HG03460 (cell line): Measurements from ENCODE around the gene KIF3B.
"Not testable (repeated sequence)": the region's sequence is repeated elsewhere in the genome, so short reads cannot be mapped to it uniquely, and the experiment has no call there.

Source experiments
- ATAC-seq: cut with Tn5 transposase; IDR thresholded peaks from one replicate; pipeline ENCODE4 v1.9.1; 2021; ENCODE audit not compliant: unreplicated experiment

Gene KIF3B

DNA sequence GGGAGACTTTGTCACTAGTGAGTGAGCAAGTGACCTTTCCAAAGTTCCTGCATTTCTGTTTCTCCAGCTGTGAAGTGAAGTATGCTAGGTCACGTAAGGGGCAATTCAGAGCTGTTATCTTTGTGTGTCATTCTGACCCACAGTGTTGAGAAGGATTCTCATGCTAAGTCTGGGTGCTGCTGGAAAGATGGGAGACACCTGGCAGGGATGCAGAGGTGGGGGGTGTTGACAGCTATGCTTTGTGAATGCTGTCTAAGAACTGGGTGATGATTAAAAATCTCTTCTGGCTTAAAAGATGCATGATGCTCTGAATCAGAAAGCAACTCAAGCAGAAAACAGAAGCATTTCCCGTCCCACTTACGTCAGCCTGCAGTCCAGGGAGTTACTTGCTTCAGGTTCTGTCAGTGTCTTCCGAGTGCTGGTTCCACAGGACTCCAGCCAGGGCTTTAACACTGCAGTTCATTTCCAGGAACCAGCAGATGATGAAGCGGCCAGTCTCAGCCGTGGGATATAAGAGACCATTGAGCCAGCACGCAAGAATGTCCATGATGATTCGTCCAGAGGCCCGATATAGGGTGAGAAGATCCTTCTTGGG is 49.7 kb downstream of the KIF3B start:
- no peak for ATAC-seq

DNA sequence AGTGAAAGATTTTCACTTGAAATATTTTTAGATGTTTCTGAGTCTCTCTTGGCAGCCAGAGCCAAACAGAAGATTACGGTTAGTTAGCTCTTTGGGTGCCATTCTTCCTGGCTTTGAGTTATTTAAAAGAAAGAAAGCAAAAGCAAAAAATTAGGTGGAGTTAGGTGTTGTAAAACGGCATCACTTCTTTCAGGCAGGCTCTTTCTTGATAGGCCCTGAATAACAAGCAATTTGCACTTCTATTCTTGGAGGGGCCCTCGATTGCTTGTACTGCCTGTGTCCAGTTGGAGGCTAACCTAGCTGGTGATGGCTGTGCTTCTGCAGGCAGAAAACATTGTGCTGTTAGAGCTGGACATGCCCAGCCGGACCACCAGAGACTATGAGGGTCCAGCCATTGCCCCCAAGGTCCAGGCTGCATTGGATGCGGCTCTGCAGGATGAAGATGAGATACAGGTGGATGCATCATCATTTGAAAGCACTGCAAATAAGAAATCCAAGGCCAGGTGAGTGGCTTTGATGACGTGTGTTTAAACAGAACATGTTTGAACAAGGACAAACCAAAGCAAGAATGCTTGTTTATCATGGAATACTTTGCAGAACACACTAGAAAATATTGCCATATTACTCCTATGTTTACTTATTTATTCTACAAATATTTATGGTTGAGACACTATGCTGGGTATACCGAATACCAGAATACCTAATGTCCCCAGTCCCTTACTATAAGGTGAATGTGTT is 52.5 kb downstream of the KIF3B start:
- ATAC-seq, result no peak

DNA sequence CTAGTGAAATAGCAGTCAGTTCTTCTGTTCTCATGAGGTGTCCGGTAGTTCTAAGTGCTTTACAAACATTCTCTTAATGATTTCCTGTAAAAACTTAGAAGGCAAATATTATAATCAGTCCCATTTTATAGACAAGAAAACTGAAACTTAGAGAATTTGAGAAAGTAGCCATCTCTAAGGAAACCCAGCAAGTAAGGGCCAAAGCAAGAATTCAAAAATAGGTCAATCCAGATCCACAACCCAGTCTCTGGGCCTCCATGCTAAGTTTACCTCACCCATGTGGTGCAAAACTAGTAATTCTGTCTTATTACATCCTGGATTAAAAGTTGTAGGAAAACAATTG is 53.1 kb downstream of the KIF3B start:
- no peak for ATAC-seq

DNA sequence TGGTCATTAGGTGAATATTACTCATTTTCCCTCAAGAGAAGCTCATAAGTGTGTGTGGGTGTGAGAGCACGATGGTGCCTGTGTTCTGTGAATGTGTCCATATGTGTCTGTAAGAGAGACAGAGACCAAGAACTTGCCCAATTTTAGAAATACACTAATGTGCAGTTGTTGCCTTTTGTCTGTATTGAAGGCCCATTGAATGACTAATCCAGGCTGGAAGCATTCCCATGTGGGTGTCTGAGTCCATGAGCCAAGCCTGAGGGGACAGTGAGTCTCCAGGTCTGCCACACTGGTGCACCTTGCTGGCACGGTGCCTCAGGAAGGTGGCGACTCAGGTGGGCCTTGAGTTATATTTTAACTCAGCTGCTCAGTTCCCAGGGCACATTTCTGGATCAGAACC is 55.2 kb downstream of the KIF3B start:
- ATAC-seq, result no peak

DNA sequence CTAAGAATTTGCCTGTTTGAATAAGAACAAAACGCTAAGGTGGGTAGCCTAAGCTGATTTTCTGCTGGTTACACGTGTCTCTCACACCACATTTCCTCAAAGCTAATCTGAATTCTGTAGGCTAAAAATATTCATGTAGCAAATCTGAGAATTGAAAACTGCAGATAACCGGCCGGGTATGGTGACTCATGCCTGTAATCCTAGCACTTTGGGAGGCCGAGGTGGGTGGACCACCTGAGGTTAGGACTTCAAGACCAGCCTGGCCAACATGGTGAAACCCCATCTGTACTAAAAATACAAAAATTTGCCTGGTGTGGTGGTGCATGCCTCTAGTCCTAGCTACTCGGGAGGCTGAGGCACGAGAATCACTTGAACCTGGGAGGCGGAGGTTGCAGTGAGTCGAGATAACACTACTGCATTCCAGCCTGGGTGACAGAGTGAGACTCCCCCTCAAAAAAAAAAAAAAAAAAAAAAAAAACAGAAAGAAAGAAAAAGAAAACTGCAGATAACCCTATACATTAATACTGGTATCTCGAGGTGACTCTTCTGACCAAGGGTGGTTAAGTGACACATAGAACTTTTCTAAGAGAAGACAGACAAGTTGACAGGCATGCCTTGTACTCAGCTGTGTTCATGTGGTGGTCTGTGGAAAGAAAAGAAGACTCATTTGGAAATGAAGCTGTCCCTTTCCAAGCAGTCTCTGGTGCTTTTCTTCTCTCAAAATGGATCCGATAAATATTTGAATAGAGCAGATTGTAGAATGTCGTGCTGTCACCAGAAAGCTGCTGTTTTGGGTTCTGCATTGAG is 55.9 kb downstream of the KIF3B start:
- ATAC-seq, result peak; percentile 46

DNA sequence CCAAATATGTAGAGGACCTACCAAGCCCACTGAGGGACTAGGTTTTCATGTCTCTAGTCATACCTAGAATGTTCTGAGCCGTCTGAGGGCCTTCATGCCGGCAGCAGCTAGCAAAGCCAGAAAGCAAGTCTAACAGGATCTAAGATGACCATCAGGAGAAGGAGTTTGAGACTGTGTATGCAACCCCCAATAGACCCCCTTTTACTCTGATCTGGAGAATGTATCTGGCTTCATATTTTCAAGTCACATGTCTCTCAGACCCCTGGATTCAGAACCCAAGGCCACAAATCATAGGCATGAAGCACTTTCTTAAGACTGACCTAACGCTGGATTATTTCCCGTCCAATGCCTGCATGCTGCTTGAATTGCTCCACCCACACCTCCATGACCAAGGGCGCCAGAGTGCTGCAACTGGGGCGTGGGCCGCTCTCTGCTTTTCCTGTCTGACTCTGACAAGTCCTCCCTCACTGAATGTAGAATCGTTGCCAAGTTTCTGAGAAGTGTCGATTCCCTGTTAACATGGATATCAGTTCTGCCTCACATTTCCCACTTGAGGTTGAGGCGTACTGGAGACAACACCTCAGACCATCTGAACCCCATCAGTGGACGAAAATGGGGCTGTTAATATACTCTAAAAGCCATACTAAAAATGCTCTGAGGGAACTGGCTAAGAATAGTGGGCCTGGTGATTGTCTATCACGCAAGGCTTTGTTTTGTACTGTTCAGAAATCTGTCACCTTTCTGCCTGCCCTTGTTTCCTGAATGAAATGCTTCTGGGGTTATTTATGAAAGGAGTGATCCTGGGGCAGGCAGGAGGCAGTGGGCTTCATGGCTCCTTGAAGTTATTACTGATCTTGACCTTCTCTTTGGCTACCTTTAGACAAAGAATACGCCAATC is 56.8 kb downstream of the KIF3B start:
- no peak for ATAC-seq

DNA sequence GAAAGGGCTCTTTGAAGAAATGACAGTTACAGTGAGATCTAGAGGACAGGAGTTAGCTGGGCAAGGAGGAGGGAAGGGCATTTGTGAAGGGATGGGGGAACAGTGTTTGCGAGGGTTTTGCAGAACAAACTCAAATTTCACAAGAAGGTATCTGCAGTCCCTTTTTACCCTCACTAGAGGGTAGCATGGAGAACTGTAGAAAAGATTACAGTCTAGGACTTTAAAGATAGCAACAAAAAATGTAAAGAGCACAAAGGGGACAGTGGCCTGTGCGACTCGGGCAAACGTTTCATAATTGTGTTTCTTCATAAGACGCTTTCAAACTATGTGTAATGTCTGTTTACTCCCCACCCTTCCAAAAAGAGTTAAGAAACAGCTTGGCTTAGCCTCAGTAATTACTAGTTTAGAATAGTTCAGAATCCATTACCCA is 59.5 kb downstream of the KIF3B start:
- ATAC-seq, result no peak

DNA sequence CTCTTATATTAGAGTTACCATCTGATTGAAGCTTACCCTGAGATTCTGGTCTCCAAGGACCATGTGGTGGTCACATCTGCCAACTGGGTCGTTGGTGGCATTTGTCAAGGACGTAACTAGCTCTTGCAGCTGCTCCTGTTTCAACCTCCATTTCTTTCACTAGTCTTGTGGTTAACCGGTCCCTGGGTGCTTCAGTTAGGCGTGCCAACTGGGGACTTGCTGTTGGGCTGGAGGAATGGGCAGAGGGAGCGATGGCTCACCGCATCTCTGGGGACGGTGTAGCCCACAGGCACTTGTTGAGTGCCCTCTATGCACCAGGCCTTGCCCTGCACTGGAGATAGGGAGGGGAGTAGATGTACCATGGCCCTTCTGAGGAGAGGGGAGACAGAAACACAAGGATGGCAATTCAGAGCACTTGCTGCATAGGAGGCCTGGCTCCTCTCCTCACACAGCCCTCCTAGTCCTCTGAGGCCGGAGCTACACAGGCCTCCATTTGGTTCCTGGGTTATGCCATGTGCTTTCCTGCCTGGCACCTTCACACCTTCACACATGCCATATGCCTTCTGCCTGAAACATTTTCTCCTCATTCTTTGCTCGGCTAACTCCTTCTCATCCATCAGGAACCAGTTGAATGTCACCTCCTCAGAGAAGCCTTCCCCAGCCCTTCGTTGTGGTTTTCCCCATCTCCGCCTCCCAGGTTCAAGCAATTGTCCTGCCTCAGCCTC is 60.6 kb downstream of the KIF3B start:
- ATAC-seq, result no peak

DNA sequence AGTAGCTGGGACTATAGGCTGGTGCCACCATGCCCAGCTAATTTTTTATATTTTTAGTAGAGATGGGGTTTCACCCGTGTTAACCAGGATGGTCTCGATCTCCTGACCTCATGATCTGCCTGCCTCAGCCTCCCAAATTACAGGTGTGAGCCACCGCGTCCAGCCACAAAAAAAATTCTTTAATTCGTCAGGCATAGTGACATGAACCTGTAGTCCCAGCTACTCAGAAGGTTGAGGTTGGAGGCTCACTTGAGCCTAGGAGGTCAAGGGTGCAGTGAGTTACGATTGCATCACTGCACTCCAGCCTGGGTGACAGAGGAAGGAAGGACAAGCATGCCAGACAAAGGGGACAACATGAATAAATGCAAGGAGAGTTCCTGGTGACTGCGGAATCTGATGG is 61.2 kb downstream of the KIF3B start:
- no peak for ATAC-seq

DNA sequence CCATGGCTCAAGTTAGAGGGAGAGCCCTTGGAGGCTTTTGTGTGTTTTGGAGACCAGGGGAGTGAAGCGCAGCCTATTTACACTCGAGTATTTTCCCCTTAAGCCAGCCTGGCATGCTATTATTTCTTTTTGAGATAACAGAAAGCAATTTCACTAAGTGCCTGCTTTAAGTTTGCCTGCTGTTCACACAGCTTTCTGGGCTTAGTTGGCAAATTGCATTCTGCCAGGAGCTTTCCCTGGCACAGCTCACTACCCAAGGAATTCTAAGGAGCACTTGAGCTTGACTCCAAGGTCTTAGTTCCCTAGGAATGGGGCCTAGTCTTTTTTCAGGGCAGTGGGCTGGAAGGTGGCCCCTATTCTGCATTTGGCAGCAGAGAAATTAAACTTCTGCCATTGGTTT is 61.7 kb downstream of the KIF3B start:
- ATAC-seq, result no peak

DNA sequence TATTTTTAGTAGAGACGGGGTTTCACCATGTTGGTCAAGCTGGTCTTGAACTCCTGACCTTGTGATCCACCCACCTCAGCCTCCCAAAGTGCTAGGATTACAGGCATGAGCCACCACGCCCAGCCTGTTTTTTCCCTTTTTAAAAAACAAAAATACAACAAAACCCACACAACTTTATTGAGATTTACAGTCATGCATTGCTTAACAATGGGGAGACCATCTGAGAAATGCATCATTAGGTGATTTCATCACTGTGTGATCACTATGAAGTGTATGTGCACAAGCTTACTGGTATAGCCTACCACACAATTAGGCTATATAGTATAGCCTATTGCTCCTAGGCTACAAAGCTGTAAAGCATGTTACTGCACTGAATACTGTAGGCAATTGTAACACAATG is 63.6 kb downstream of the KIF3B start:
- not testable (repeated sequence) for ATAC-seq

DNA sequence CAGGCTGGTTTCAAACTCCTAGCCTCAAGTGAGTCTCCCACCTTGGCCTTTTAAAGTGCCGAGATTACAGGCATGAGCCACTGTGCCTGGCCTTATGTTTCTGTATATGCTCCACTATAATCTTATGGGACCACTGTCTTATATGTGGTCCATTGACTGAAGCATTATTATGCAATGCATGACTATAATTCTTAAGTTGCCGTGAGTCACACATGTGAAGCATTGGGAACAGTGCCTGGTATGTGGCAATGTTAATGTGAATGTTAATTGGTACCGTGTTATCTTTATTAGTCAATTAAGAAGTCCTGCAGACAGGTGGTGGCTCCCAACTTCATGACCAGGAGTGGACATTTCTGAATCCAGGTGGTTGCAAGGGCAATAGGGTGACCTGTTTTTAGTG is 66.0 kb downstream of the KIF3B start:
- ATAC-seq, result no peak

DNA sequence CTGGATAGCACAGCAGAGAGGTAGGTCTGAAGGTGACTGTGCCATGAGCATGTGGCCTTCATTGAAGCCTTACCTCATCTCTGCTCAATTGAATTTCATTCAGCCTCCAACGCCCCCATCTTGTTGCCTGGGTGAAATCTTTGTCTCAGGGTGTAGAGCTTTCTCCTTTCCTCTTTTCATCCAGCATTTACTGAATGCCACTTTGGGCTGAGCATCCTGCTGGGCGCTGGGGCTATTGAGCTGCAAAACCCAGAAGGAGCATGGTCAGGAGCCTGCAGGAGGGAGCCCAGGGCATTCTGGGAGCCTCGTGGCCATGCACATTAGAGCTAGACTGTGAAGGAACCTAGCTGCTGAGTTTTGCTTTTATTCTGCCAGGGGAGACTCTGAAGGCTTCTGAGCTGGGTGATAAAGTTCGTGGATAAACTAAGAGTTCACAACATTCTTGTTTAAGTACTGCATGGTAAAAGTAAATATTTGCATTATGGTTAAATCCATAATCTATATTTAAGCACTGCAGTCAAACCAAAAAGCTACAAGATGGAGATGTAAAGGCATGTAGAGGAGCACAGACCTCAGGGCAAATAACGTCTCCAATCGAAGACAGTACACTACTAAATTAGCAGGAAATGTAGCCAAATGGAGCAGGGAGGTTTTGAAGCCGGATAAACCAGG is 67.5 kb downstream of the KIF3B start:
- ATAC-seq, result no peak

DNA sequence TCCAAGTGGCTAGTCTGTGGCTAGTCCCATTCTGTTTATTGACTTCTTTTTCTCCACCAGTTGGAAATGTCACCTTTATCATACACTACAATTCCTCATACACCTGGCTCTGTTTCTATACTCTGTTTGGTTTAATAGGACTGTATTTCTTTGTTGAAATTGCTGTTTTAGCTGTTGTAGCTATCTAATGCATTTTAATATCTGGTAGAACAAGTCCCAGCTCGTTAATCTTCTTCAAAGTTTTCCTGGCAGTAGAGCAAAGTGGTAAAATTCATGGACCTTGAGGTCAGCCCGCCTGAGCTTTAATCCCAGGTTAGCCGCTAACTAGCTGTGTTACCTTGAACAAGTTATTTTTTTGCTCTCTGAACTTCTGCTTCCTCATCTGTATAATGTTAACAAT is 70.8 kb downstream of the KIF3B start:
- ATAC-seq, result no peak

DNA sequence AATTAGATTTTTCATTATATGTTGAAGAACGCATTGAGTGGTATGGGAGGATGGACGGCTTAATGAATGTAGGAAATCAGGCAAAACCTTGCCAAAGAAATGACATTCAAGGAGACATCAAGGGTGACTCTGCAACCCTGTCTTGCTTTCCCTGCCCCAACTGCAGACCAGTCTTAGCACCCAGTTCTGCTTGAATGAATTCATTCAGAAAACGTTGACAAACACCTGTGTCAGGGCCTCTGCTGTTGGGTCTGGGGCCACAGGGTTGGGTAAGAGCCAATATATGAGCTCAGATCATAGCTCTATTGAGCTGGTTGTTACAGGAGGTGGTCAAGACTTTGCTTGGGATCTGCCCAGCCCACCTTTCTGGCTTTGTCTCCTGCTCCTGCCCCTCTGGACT is 73.0 kb downstream of the KIF3B start:
- ATAC-seq, result no peak

DNA sequence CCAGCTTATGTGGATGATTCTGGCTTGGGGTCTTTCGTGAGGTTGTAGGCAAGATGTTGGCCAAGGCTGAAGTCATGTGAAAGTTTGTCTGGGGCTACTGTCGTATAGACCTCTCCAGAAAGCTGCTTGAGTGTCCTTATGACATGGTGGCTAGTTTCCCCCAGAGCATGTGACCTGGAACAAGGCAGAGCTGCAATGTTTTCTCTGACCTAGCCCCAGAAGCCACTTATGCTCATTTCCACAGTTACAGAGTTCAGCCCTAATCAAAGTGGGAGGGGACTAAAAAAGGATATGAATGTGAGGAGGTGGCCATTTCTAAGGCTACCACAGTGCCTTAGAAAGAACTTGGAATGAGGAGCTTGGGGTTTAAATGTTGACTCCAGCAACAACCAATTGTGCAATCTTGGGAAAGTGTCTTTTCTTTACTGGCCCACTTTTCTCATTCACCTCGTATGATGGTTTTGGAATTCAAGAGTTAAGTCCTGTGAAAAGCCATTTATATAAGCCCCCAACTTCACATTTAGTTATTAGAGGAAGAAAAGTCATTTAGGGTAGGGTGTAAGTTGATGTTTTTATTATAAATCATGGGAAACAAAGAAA is 74.8 kb downstream of the KIF3B start:
- no peak for ATAC-seq

DNA sequence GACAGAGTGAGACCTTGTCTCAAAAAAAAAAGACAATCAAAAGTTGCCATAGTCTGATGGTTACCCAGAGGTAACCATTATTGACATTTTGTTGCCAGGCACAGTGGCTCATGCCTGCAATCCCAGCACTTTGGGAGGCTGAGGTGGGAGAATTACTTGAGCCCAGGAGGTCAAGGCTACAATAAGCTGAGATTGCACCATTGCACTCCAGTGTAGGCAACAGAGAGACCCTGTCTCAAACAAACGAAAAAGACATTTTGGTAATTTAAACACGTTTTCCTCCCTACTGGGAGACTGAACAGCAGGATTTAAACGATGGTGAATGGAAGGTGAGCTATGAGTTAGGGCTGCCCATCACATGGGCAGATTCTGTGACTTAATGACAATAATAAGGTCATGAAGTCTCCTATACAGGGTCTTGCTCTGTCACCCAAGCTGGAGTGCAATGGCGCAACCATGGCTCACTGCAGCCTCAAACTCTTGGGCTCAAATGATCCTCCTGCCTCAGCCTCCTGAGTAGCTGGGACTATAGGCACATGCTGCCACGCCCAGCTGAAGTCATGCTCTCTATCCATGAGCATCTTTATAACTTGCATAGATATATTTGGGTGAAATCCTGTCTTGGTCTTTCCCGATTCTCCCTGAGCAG is 76.5 kb downstream of the KIF3B start:
- ATAC-seq, result no peak

DNA sequence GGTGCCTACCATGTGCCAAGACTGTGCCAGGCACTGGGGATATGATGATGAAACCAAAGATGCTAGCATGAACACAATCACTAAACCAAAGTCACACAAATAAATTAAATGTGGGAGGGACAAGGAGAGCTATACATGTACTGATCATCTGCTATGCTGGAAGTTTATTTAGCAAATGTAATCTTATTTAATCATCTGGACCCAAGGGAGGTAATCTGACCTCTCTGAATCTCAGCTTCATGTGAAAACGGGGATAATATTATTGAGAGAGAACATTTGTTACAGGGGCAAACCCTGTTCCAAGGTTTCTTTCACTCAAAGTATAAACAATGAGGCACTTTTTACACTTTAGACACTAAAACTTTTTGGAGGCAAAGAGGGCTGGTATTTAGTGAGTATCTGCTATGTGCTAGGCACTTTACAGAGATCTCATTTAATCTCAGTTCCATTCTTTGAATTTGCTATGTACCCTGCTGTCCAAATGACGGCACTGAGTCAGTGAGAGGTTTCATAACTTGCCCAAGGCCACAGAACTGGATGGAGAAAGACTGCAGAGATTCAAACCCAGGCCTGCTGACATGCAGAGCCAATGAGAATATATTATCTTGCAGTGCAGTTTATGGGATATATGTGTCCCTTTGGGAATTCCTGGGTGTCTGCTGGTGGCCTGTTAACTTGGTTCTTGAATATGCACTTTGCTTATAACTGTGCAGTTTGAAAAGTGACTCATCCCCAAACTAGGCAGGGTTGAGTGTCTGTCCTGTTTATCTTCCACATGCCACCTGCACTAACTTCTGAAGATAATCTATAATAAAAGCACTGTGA is 77.4 kb downstream of the KIF3B start:
- no peak for ATAC-seq
